Neuron (in vitro differentiated cells): Measurements from ENCODE around the gene EDA.

Experiments
- H2AFZ ChIP-seq: one replicate; pipeline ENCODE4 v1.6.1; 2013; ENCODE audit warnings: low read depth, mild to moderate bottlenecking, inconsistent platforms, low read length, moderate library complexity
- H3K27me3 ChIP-seq: one replicate; pipeline ENCODE4 v1.6.1; 2013; ENCODE audit warnings: low read length; ENCODE audit not compliant: insufficient read depth
- H3K36me3 ChIP-seq: one replicate; pipeline ENCODE4 v1.6.1; 2013; ENCODE audit warnings: low read length; ENCODE audit not compliant: insufficient read depth
- H3K4me1 ChIP-seq: one replicate; pipeline ENCODE4 v1.6.1; 2013; ENCODE audit warnings: low read length; ENCODE audit not compliant: insufficient read depth
- H3K4me3 ChIP-seq: 2 replicates; pipeline ENCODE4 v1.5.1; 2013; ENCODE audit warnings: mild to moderate bottlenecking, low read length, moderate library complexity
- H3K9me3 ChIP-seq: one replicate; pipeline ENCODE4 v1.6.1; 2013; ENCODE audit warnings: low read length

The EDA gene

DNA sequence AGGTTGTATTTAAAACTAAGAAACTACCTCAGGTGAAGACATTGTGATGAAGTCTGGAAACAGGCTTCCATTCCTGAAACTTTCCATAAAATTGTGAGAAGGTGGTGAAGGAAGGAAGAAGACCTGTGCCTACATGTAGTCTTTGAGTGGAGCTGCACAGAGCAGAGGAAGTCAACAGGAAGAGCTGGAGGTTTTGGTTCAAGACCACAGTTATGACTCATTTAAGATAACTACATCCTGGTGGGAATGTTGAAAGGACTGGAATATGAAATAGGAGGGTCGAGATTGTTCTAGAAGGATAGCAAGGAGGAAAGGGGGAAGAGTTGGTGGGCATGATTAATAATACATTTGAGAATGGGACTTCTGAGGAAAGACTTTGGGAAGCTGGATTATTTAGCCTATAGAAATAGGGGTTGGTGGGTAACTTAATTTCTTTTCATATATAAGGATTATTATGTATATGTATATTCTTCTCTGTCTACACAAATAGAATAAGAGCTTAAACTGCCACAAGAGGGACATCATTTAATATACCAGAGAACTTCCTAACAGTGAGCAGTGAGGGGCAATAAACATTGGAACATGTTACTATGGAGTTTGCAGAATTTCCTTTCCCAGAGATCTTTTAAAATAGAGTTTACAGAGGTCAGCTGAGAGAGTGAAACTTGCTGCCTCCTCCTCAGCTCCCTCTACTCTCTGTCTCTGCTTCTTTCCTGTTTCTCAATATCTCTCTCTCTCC lies 410.4 kb downstream of the EDA start:
- no peaks in the 10 kb centered on the region for H3K36me3 ChIP-seq

DNA sequence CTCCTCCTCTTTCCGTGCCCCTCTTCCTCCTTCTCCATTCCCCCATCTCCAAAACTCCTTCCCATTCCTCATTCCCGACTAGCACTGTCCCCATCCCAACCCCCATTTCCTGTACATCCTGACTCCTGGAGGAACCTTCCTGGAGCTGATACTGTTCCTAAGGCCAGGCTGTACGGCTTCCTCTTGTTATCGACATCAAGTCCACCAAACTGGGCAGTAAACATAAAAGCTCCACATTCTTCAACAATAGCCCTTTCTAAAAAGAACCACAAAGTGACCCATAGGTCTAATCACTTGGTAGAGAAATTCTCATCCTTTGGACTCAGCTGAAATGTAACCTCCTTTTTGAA lies 410.9 kb downstream of the EDA start:
- Histone ChIP-seq H3K36me3 (no peaks in the 10 kb centered on the region), H3K9me3 (no peaks in the 10 kb centered on the region), H3K4me1 (no peaks in the 10 kb centered on the region), H3K4me3 (no peak overlapping the region), H2AFZ (no peak overlapping the region), H3K27me3 (no peaks in the 10 kb centered on the region)

More for the DNA sequence above, 410.4 kb downstream of the EDA start:
- H3K4me1 ChIP-seq = no peaks in the 10 kb centered on the region
- H3K9me3 ChIP-seq = no peaks in the 10 kb centered on the region
- H2AFZ ChIP-seq = no peak overlapping the region
- no peak overlapping the region for H3K4me3 ChIP-seq
- no peaks in the 10 kb centered on the region for H3K27me3 ChIP-seq

DNA sequence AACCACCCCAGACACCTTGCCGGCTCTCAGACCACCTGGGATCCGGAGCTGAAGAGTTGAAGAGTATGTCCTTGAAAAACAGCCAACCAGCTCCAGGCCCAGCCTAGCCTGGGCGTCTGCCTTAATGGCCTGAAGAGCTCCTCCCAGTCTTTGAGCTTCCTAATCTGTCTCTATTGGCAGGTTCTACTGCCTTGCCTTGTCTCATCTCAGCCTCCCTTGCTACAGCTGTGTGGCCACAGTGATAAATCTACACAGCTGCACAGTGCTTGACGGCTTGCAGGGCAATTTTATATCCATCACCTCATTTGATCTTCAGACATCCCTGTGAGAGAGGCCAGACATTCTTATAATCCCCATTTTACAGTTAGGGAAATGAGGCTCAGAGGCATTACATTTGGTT lies 413.9 kb downstream of the EDA start:
- Histone ChIP-seq H3K27me3 (no peaks in the 10 kb centered on the region), H3K4me1 (no peaks in the 10 kb centered on the region), H3K9me3 (no peaks in the 10 kb centered on the region), H3K4me3 (no peak overlapping the region), H3K36me3 (no peaks in the 10 kb centered on the region), H2AFZ (no peak overlapping the region)

DNA sequence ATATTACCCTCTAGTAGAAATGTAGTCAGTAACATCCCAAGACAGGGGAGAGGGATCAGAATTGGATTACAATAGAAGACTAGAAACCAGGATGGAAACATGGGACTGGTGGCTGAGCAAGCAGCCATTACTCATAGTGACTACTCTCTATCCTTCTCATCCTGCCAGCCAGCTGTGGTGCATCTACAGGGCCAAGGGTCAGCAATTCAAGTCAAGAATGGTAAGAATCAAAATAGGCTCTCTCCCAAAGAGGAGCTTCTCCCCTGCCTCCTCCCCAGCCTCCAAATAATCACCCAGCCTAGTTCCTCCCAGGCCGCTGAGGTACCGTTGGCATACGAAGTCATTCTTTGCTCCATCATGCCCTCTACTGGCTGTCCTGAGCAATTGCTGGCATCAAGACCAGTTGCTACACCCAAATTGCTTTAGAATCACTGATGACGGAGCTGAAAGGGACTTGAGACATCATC lies 414.4 kb downstream of the EDA start:
- Histone ChIP-seq H3K27me3 (no peaks in the 10 kb centered on the region), H3K9me3 (no peaks in the 10 kb centered on the region), H3K4me1 (no peaks in the 10 kb centered on the region), H3K4me3 (no peak overlapping the region), H3K36me3 (no peaks in the 10 kb centered on the region), H2AFZ (no peak overlapping the region)

DNA sequence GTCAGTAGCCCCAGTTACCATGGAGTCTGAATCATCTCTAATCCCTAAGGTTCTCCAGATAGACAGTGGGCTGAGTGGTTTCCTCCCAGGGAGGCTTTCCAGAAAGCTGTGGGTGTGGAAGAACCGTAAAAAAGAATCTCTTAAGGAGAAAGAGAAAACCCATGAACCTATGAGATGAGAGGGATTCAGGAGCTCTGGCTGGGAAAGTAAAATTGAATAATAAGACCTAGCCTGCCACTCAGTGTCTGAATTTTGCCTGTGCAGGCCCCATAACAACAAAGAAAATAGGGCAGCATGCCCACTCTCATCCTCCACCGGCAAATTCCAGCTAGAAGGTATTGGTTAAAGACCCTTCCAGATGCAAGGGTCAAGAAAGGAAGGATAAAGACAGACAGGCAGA lies 416.9 kb downstream of the EDA start:
- H3K27me3 ChIP-seq = no peaks in the 10 kb centered on the region
- H2AFZ ChIP-seq = no peak overlapping the region
- H3K4me1 ChIP-seq = no peaks in the 10 kb centered on the region
- H3K4me3 ChIP-seq = no peak overlapping the region
- H3K36me3 ChIP-seq = no peaks in the 10 kb centered on the region
- H3K9me3 ChIP-seq = no peaks in the 10 kb centered on the region

DNA sequence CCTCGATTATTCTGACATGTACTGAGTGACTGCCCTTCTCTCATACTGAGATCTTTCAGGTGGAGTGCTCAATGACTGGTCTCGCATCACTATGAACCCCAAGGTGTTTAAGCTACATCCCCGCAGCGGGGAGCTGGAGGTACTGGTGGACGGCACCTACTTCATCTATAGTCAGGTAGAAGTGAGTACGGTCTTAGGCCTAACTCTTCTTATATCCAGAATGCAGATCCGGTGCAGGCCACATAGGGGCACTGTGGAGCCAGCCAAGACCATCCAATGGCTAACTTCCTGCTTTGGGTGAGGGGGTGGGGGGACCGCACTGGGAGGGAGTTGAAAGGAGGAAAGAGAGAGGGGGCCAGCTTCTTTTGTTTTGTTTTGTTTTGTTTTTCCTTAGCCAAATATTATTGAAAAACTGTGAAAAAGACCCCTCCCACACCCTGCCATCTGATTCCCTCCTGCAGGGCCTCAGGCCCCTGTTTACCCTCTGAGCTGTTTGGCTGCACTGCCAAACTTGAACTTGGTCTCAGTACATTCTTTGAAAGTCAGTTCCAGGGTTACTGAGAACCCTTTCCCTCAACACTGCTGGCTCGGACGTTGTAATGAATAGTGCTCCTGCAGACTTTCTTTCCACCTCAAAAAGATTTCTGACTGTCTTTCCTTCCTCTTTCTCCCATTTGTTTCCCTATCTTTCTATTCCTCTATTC lies 417.6 kb downstream of the EDA start:
- no peaks in the 10 kb centered on the region for H3K9me3 ChIP-seq
- H2AFZ ChIP-seq = no peak overlapping the region
- no peaks in the 10 kb centered on the region for H3K27me3 ChIP-seq
- H3K36me3 ChIP-seq = no peaks in the 10 kb centered on the region
- no peaks in the 10 kb centered on the region for H3K4me1 ChIP-seq
- no peak overlapping the region for H3K4me3 ChIP-seq

DNA sequence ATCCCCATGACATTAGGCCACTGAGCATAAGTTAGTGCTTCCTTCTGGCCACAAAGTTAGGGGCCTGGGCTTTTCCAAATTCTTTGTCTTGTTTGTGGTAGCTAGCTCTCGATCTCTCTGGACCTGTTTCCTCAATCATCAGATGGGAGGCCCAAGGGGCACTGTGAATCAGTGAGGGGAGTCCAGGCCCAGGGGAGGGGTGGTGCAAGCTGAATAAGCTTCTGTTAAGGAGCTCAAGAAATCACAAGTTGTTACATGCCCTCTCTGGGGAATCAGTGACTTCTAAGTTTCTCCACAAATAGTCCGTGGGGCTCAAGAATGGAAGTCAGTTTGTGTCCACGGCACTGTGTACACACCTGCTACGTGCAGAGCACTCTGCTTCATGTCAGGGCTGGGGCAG lies 418.7 kb downstream of the EDA start:
- Histone ChIP-seq H3K36me3 (no peaks in the 10 kb centered on the region), H3K27me3 (no peaks in the 10 kb centered on the region), H3K4me3 (no peak overlapping the region), H3K4me1 (no peaks in the 10 kb centered on the region), H2AFZ (no peak overlapping the region), H3K9me3 (no peaks in the 10 kb centered on the region)

GRCh38 chrX:70038515-70038914 lies 422.6 kb downstream of the EDA start:
- Histone ChIP-seq H3K9me3 (no peaks in the 10 kb centered on the region), H2AFZ (no peak overlapping the region), H3K36me3 (no peaks in the 10 kb centered on the region), H3K27me3 (peaks cover 5% of the 10 kb centered on the region), H3K4me1 (no peaks in the 10 kb centered on the region), H3K4me3 (no peak overlapping the region)

DNA sequence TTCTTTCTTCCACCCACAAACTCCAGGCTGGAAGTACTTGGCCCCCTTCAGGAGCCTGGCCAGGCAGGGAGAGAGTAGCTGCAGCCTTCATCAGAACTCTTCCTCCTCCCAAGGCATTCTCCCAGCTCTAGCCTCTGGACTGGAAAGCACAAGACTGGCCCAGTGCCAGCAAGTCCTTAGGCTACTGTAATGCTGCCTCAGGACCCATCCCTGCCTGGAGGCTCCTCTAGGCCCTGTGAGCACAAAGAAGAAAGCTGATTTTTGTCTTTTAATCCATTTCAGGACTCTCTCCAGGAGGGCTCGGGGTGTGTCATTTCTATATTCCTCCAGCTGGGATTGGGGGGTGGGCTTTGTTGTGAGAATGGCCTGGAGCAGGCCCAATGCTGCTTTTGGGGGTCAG lies 423.0 kb downstream of the EDA start:
- H3K4me1 ChIP-seq = no peaks in the 10 kb centered on the region
- H3K36me3 ChIP-seq = no peaks in the 10 kb centered on the region
- H3K27me3 ChIP-seq = peaks cover 5% of the 10 kb centered on the region
- no peak overlapping the region for H3K4me3 ChIP-seq
- H2AFZ ChIP-seq = no peak overlapping the region
- no peaks in the 10 kb centered on the region for H3K9me3 ChIP-seq

DNA sequence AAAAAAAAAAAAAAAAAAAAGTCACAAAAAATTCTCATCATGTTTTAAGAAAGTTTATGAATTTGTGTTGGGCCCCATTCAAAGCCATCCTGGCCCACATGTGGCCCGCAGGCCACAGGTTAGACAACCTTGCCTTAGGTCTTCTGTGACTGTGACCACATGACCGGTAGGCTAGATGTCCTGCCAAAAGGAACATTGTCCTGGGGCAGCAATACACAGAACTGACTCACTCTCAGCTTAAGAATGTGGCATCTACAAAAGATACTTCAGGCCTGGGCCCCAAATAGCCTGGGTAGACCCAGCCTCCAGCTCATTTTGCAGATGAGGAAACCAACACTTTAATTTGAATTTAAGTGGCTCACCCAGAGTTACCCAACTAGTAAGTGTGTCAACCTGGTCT lies 423.8 kb downstream of the EDA start:
- peaks cover 5% of the 10 kb centered on the region for H3K27me3 ChIP-seq

GRCh38 chrX:70041993-70042392 lies 426.1 kb downstream of the EDA start:
- no peak overlapping the region for H3K4me3 ChIP-seq
- H3K27me3 ChIP-seq = peaks cover 5% of the 10 kb centered on the region
- no peaks in the 10 kb centered on the region for H3K9me3 ChIP-seq
- no peaks in the 10 kb centered on the region for H3K36me3 ChIP-seq
- no peak overlapping the region for H2AFZ ChIP-seq
- H3K4me1 ChIP-seq = no peaks in the 10 kb centered on the region

More for the DNA sequence above, 423.8 kb downstream of the EDA start:
- Histone ChIP-seq H2AFZ (no peak overlapping the region), H3K4me1 (no peaks in the 10 kb centered on the region), H3K9me3 (no peaks in the 10 kb centered on the region), H3K4me3 (no peak overlapping the region), H3K36me3 (no peaks in the 10 kb centered on the region)

GRCh38 chrX:70042399-70043371 lies 426.8 kb downstream of the EDA start:
- H3K4me3 ChIP-seq = no peak overlapping the region
- no peak overlapping the region for H2AFZ ChIP-seq
- H3K9me3 ChIP-seq = no peaks in the 10 kb centered on the region
- peaks cover 8% of the 10 kb centered on the region for H3K27me3 ChIP-seq
- H3K36me3 ChIP-seq = no peaks in the 10 kb centered on the region
- H3K4me1 ChIP-seq = no peaks in the 10 kb centered on the region

DNA sequence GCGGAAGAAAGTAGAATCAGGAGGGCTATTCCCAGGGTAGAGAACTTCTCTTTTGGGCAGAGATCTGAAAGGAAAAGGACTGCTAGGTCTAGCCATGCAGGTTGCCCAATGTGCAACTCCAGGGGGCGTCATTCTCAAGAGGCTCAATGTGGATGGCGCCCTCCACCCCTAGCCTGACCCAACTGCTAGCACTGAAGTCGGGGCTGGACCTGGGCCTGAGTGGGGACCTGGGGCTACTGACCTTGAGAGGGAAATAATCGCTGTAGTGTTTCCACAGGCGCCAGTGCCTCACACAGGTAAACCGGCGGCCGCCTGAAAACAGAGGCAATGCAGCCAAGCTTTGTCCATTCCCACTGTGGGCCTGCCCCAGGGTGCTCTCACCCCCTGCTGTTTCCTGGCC lies 427.8 kb downstream of the EDA start:
- no peak overlapping the region for H2AFZ ChIP-seq
- peaks cover 8% of the 10 kb centered on the region for H3K27me3 ChIP-seq
- no peak overlapping the region for H3K4me3 ChIP-seq
- H3K36me3 ChIP-seq = no peaks in the 10 kb centered on the region
- no peaks in the 10 kb centered on the region for H3K9me3 ChIP-seq
- no peaks in the 10 kb centered on the region for H3K4me1 ChIP-seq
